GM13976 (cell line): ENCODE results near the gene SIGLEC10.

Source experiments
- DNase-seq: peaks from one replicate; pipeline ENCODE4 v3.0.0; 2012; ENCODE audit warnings: low spot score
- CTCF ChIP-seq: IDR thresholded peaks from 2 replicates; pipeline ENCODE4 v1.5.1; 2012; ENCODE audit warnings: borderline replicate concordance, mild to moderate bottlenecking; ENCODE audit not compliant: insufficient read depth; ENCODE audit errors: extremely low read depth, missing control alignments, control extremely low read depth
- in situ Hi-C: fragments of 300-500 bp; cut with MboI; formaldehyde crosslinking; loops from one replicate; pipeline ENCODE4 v1.12.0; 2022; ENCODE audit warnings: low sequenced_read_pairs, mixed read lengths, inconsistent platforms; ENCODE audit not compliant: unreplicated experiment

SIGLEC10 gene

GRCh38 chr19:51372021-51372648, 45.3 kb downstream of the SIGLEC10 start:
- in situ Hi-C loops = no loop called here
- no peak for DNase-seq
- no peak for TF ChIP-seq CTCF

- no peak for TF ChIP-seq CTCF
Measured at GRCh38 chr19:51371186-51371690, 46.2 kb downstream of the SIGLEC10 start.

GRCh38 chr19:51370230-51370629, 47.2 kb downstream of the SIGLEC10 start:
- TF ChIP-seq CTCF = no peak
- no peak for DNase-seq
- in situ Hi-C loops = no loop called here

More at GRCh38 chr19:51371186-51371690, 46.2 kb downstream of the SIGLEC10 start:
- DNase-seq = no peak
- in situ Hi-C loops = no loop called here

GRCh38 chr19:51368366-51369282, 48.8 kb downstream of the SIGLEC10 start, which contains the start of gene CLDND2:
Gene CLDND2 (minus strand): TSS chr19:51369003. CDS start chr19:51368577, 426 bp downstream.
- TF ChIP-seq CTCF = no peak
- in situ Hi-C loops = no loop called here
- no peak for DNase-seq

- peak; percentile 99 for DNase-seq
- TF ChIP-seq CTCF = no peak
- in situ Hi-C loops = no loop called here
Measured at GRCh38 chr19:51367565-51368365, 49.7 kb downstream of the SIGLEC10 start.

- in situ Hi-C loops = no loop called here
- TF ChIP-seq CTCF = no peak
- DNase-seq = no peak
Measured at GRCh38 chr19:51367255-51367564, 50.2 kb downstream of the SIGLEC10 start.
